ENCODE data around the gene NHLH2. TPM values are rescaled to one million over a fixed set of nuclear protein-coding genes. Genes with fewer than 3 reads are reported as not detected.

NHLH2 gene
- total RNA-seq, 1 experiment from 2014 or later = not detected

- Histone ChIP-seq H3K27me3 (ENCODE audit: insufficient read depth, low read length) (no peaks in the 10 kb centered on the region), H3K4me1 (ENCODE audit: control insufficient read depth in 1 of 2, insufficient read depth in 2 of 2, low read length in 2 of 2) (no peaks in the 10 kb centered on the region), H3K27ac (ENCODE audit: low read depth, low read length) (no peak overlapping the region), H2AFZ (ENCODE audit: low read depth, low read length, poor library complexity, severe bottlenecking) (no peak overlapping the region), H3K4me3 (replicated peaks in 1 of 2; ENCODE audit: low read depth in 1 of 2, low read length in 2 of 2) (no peak overlapping the region), H3K9me3 (ENCODE audit: control insufficient read depth in 1 of 2, insufficient read depth in 1 of 2, low read depth in 1 of 2, low read length in 2 of 2) (no peaks in the 10 kb centered on the region), H4K20me1 (ENCODE audit: insufficient read depth) (no peaks in the 10 kb centered on the region), H3K4me2 (ENCODE audit: low read length) (no peak overlapping the region), H3K9ac (ENCODE audit: low read length) (no peak overlapping the region), H3K9me2 (ENCODE audit: insufficient read depth) (no peaks in the 10 kb centered on the region), H3K79me2 (ENCODE audit: insufficient read depth, low read length) (no peaks in the 10 kb centered on the region), H3K36me3 (ENCODE audit: control insufficient read depth in 1 of 2, insufficient read depth in 2 of 2, low read length in 2 of 2) (no peaks in the 10 kb centered on the region)
- POLR2A ChIA-PET = no interaction called here
- intact Hi-C loops (cut with micrococcal nuclease) = no loop called here
- ATAC-seq (no peak), DNase-seq (ENCODE audit: low read depth, low spot score) (no peak)
- no TSS peak for BruUV-seq (replicated peaks)
- TF ChIP-seq EGR1 (IDR thresholded peaks at IDR 0.05; ENCODE audit: low read depth) (no peak), CTCF (IDR thresholded peaks at IDR 0.05 in 2 of 3, conservative IDR thresholded peaks at IDR 0.05 in 1 of 3; ENCODE audit: borderline replicate concordance in 1 of 3, insufficient read depth in 1 of 3, low read depth in 2 of 3, low read length in 2 of 3) (no peak), RAD21 (IDR thresholded peaks at IDR 0.05; ENCODE audit: low read depth) (no peak), POLR2AphosphoS5 (IDR thresholded peaks at IDR 0.05; ENCODE audit: low read depth, low read length) (no peak), ELF1 (IDR thresholded peaks at IDR 0.05; ENCODE audit: borderline replicate concordance, low read depth) (no peak), EZH2phosphoT487 (IDR thresholded peaks at IDR 0.05; ENCODE audit: borderline replicate concordance) (no peak), POLR2A (IDR thresholded peaks at IDR 0.05; ENCODE audit: borderline replicate concordance, extremely low read depth, insufficient read depth, insufficient read length) (no peak), SRF (IDR thresholded peaks at IDR 0.05; ENCODE audit: low read depth) (no peak), EZH2 (IDR thresholded peaks at IDR 0.05) (no peak)
- RAD21 ChIA-PET (ENCODE audit: low non-redundant PET in 1 of 2, low total read pairs in 2 of 2, uncharacterized antibody in 2 of 2, unreplicated experiment in 2 of 2) = no interaction called here
- CTCF ChIA-PET = no interaction called here
These were observed 44.9 kb downstream of the NHLH2 start for GRCh38 chr1:115796036-115796435.

Measured in HCT116 (cell line).